Stimulated activated CD4-positive, alpha-beta T cell treated with anti-CD3 and anti-CD28 coated beads, Interleukin-15, amount 100 ng/mL, for 1 hour (primary cell): ENCODE data around the gene ACOT8.
"Not testable (repeated sequence)": the region's sequence is repeated elsewhere in the genome, so short reads cannot be mapped to it uniquely, and the experiment has no call there.

Experiments
- DNase-seq, 2 donors: peaks; one replicate each; pipeline ENCODE4 v3.0.0-alpha.2; 2020; ENCODE audit warnings: low read depth in 1 of 2, low spot score in 1 of 2

ACOT8 gene

GRCh38 chr20:45797510-45797909, 59.7 kb downstream of the ACOT8 start:
- not testable (repeated sequence) for DNase-seq

GRCh38 chr20:45796337-45797065, 60.7 kb downstream of the ACOT8 start:
- no peak for DNase-seq

- DNase-seq = no peak
These were observed 64.7 kb downstream of the ACOT8 start for GRCh38 chr20:45792317-45793118.
